GM19025 (cell line): ENCODE measurements around the gene ANO7.

Experiments
- ATAC-seq: cut with Tn5 transposase; IDR thresholded peaks from one replicate; pipeline ENCODE4 v1.9.1; 2021; ENCODE audit warnings: mild to moderate bottlenecking, low read depth, moderate library complexity; ENCODE audit not compliant: unreplicated experiment

Gene ANO7

DNA sequence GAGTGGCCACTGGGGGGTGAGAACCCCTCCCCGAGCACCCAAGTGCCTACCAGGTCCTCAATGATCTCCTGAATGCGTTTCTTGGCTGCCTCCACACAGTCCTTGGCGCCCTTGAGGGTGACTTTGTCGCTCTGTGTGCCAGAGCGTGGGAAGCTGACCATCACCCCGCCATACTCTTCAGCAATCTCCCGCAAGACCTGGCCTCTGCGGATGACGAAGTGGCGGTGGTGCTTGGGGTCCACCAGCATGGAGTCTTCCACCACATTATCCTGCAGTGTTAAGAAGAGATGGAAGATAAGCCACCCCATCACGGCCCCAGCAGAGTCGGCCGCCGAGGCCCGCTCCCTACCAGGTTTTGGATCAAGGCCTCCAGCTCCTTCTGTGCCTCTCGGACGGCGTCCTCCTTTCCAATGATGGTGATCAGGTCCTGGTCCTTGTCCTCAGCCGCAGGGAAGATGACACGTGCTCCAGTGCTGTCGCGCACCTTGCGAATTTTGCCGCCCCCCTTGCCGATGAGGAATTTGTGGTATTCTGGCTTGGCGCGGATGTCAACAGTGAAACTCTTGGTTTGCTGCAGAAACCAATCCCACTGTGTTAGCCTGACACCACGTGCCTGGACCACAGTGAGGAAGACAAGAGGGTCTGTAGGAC lies 51.2 kb downstream of the ANO7 start:
- ATAC-seq: no peak

DNA sequence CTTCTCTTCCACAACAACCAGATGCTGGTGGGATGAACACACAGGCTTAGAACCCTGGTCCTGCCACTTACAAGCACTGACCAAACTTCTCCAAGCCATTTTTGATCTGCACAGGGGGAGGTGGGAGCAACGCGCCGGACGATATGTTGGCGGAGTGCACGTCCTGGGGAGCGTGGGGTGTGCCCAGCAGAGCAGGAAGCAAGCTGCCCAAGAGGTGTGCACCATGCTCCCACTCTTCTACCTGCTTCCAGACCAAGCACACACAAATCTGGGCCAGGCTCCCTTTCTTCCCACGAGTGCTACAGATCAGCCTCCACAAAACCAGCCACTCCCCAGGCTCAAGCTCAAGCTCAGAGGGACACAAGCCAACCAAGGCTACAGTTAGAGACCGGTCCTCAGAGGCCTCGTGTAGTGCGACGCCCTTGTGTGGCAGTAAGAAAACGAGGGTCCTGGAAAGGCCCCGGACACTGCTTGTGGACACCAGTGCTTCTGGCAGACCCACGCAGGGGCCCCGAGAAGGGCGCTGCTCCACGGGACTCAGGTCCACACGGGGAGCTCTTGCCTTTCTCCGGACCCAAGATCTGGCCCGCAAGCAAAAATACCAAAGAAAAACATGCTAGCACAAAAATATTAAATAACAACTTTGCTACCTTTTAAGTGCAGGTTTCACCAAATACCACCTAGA lies 52.0 kb downstream of the ANO7 start:
- no peak for ATAC-seq

DNA sequence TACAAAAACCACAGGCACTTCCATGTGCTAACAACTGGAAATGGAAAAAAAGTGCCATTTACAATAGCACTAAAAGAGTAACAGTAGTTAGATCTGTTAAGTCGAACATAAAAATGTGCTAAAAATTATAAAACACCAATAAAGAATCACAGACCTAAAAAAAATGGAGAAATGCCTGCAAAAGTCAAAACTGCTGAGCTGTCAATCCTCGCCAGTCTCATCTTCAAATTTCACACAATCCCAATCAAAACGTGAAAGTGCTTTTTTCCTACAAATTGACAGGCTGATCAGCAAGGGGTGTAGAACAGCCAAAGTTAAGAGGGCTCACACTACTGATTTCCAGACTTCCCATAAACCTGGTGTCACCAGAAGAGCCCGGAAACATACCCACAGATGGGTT lies 53.2 kb downstream of the ANO7 start:
- ATAC-seq: no peak

DNA sequence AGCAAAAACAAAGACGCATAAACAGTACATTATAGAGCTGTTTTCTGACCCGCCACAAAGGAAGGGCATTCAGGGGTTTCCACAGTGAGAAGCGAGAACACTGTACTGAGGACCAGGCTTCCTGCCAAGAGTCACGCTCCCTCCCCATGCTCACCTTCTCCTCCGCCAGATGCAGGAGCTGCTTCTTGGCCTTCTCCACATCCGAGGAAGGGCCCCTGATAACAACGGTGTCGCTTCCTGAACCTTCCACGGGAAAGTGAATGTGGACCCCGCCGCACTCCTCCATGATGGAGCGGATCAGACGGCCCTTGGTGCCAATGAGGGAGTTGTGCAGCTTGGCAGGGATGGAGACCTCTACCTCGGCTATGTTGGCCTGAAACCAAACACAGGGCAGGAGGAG lies 53.8 kb downstream of the ANO7 start:
- ATAC-seq: no peak

DNA sequence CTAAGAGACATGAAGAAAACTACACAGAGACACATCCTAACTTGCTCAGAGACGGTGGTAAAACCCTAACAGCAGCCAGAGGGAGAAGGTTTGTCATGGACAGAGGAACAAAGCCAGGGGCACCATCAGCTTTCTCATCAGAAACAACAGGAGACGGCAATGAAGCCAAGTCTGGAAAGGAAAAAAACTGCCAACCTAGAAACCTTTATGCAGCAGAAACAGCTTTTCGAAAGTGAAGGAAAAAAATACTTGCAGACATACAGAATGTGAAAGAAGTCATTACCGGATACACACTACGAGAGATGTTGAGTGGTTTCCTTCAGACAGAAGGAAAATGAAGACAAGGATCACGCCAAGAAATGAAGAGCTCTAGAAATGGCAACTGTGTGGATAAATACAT lies 55.9 kb downstream of the ANO7 start:
- no peak for ATAC-seq

DNA sequence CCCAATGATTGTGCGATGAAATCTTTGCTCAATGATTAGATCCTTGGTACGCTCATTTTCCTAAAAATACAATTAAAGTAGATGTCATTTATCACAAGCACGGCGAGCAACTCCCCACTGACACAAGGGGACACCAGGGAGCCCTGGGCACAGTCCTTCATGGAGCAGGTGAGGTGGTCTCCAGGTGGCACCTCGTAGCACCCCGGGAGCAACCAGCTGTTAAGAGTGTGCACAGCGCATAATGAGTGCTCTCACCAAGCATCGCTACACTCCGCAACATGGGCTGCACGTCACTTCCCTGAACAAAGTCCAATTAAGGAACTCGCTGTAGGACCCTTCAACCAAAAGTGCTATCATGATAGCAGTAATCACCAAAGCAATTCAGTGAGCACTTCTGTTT lies 59.8 kb downstream of the ANO7 start:
- no peak for ATAC-seq

DNA sequence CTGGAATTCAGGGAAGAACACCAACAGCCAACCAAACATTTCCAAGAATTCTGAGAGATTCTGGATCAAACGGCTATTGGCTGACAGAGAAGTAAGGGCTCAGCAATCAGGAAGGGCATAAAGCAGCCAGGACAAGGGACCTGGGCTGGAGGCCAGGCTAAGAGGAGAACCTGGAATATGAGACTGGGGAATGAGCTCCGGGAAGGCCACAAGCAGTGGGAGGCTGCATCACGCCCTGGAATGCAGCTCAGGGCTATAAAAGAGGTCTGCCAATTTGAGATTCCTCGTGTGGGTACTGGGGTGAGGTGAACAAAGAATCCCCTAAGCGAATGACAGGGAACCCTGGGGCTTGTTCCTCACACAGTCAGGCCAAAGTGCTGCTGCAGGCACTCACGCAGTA lies 60.4 kb downstream of the ANO7 start:
- no peak for ATAC-seq

DNA sequence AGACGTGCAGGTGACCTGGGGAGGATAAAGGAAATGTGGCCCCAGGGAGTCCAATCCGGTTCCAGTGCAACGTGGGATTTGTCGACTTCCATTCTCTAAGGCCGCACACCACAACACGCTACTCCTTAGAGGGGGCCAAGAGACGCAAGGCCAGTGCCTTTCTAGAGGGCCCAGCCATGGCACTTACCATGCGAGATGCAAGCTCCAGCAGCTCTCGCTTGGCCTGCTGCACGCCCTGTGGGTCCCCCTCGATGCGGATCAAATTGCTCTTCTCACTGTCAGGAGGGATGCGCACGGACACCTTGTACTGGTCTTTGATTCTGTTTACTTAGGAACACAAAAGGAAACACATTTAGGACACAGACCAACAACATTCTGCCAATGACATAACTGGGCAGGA lies 61.2 kb downstream of the ANO7 start:
- no peak for ATAC-seq

DNA sequence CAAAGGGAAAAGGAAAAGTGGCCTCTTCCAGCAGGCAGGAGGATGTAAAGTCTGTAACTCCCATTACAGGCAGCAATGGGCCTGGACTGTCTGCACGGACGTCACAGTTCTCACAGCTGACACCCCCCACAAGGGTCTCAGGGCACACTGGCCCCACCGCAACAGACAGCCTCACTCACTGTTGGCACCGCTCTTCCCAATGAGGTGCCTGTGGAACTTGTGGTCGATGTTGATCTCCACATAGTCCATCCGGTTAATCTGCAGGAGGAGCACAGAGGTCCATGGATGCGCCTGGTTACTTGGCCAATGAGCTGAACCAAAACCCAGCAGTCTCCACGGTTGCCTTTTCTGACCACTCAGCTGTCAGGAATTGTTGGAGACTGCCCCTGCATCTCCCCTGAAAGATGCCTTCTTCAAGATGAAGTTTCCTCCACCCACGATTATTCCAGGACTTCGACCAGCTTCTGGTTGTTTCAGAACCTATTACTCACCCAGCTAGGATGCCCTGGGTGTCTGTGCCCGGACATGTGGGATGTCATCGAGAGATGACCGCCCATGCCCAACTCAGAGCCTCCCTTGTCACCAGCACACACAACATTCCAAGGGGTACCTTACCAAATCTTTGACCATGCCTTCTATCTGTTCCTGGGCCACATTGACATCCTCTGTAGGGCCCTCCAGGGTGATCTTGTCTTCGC lies 64.5 kb downstream of the ANO7 start:
- ATAC-seq: no peak

DNA sequence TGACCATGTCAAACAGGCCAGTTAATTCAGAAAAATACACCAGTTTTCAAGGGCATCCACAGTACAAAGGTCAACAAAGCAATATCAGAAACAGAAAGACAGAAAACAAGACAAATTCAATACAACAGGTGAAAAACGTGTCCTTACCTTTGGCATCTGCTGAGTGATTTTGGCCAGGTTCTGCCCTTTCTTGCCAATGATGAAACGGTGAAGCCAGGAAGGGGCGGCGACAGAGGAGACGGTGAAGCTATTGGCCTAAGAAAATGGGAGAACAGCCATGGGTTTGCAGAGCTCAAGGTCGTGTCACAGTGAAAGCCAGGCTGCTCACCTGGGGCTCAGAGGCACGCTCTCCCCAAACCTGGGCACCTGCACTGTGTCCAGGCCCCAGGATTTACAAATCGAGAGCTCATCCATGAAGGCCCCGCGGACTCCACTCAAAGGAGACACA lies 66.5 kb downstream of the ANO7 start:
- no peak for ATAC-seq

DNA sequence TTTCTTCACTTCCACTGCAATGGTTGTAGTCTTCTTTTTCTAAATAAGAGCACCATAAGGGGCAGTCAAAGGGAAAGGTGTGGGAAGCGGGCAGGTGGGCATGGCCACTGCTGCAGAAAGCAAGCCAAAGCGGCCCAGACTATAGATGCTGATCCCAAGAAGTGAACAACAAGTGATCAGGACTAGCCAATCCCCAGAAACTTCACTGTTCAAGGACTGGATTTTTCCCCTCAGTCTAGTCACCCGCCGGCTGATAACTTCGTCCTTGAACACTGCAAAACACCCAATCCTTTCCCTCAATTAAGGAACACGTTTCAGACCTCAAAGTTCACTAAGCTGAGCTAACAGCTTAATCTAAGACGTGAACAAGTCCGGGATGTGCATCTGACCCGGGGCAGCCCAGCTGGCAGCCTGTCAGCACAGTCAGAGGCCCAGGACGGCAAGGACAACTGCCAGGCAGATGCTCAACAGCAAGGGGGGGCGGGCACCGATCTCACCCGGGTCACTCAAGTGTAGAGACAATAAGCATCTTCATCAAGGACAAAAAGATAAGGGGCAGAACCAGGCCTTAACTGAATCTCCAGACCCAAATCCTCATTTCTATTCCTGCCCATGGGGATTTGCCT lies 67.2 kb downstream of the ANO7 start:
- ATAC-seq: no peak

DNA sequence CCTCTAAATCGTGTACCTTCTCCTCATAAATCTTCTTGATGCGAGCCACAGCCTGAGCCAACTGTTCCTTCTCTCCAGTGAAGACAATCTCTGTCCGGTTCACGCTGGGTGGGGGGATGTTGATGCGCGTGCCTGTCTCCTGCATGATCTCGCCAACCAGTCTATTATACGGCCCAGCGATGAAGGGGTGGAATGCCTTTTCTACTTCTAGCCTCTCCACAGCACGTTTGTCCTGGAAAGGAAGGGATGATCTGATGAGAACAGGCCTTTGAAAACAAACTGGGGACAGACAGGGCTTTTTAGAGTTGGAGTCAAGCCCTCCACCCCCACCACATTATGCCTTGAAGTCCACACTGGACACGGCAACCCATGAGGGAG lies 67.7 kb downstream of the ANO7 start:
- ATAC-seq: no peak

DNA sequence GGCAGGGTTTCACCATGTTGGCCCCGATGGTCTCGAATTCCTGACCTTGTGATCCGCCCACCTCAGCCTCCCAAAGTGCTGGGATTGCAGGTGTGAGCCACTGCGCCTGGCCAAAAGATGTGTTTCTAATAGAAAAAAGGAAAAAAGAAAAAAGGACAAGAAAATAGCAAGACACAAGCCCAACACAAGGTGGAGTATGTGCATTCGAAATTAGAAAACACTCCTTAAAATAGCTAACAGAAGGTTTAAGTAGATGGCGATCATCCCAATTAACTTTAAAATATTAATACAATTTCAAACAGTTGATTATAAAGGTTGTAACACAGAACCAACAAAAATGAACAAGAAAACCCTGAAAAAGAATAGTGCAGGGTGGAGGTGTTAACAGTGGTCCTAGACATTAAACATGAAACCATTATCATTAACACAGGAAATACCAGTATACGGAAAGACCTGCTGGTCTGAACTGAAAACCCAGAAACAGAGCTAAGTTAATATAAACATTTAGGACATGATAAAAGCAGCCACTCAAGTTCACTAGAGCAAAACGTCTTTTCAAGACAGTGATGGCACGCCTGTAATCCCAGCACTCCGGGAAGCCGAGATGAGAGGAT lies 69.0 kb downstream of the ANO7 start:
- ATAC-seq: no peak

DNA sequence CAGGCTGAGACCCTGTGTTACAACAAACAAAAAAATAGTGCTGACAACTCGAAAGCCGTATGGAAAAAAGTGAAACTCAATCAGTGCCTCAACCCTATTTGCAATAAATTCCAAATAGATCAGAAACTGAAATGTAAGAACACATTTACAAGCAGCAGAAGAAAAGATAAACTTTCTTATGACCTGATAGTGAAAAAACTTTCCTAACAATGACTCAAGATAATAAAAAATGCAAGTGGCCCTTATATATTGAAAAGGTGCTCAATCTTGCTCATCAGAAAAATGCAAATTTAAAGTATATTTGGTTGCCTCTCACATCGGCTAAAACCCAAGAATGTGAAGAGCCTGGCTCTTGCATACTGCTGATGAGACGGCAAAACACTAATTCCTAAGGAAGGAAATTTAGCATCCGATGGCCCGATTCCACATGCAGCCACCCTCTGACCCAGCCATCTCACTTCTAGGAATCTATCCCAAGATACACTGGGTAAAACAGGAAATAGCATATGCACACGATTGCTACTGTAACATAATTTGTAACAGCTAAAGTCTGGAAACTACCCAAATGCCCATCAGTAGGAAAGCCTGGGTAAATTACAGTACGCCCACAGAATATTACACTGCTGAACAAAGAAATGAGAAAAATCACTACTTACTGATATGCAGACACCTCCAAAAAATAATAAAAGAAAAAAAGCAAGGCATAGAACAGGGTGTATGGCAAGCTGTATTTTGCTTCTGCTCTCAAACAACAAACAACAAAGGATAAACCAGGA lies 70.2 kb downstream of the ANO7 start:
- no peak for ATAC-seq

DNA sequence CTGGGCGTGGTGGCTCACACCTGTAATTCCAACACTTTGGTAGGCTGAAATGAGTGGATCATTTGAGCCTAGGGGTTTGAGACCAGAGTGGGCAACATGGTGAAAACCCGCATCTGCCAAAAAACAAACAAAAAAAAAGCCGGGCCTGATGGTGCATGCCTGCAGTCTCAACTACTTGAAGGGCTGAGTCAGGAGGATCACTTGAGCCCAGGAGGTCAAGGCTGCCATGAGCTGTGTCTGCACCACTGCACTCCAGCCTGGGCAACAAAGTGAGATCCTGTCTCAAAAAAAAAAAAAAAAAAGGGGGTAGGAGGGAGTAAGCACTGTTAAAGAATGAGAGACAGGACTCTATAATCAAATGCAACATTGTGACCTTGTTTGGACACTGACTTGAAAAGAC lies 72.4 kb downstream of the ANO7 start:
- ATAC-seq: no peak

DNA sequence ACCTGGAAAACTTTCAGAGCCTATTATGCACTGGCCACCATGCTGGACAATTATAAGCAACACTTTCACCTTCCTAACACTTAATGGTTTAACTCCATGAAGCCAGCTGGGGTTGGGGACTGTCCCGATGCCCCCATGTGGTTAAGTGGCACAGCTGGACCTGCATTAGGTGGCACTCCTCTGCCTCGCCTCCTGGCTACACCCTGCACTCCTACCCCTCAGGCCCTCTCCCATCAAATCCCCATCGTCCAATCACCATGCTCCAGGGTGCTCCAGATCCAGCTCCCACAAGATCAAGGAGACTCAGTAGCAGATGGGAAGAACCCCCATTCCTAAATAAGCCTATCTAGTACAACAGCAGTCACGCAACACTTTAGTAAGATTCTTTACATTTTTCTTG lies 73.2 kb downstream of the ANO7 start:
- no peak for ATAC-seq

DNA sequence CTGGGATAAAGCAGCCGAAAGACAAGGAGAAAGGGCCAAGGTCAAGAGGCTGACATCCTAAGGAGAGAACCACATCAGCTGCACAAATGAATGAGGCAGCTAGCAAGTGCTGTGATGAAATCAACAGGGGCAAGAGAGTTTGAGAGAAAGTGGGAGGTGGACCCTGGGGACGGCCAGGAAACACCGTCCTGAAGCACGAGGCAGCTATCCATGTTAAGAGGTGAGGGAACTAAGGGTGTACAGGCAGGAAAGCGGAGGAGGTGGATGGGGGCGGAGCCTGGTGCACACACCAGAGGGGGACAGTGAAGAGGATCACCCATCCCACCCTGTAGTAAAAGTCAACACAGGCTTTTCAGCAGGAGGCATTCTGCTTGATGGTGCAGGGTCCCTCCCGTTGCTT lies 74.6 kb downstream of the ANO7 start:
- no peak for ATAC-seq

DNA sequence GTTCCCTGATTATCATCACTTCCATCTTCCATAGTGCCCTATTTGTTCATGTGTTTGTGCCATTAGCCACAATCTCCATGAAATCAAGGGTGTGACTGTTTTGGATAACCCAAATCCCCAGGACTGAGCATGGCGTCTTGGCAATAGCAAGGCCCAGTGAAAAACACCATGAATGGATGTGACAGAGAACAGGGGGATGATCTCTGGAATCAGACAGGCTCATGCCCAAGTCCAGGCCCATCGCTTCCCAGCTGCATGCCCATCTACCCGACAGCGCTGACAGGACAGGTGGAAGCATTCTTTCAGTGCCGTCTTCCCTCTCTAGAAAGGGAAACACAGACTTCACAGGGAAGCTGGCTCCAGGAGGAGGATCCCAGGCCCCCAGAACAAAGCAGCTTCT lies 77.0 kb downstream of the ANO7 start:
- no peak for ATAC-seq

DNA sequence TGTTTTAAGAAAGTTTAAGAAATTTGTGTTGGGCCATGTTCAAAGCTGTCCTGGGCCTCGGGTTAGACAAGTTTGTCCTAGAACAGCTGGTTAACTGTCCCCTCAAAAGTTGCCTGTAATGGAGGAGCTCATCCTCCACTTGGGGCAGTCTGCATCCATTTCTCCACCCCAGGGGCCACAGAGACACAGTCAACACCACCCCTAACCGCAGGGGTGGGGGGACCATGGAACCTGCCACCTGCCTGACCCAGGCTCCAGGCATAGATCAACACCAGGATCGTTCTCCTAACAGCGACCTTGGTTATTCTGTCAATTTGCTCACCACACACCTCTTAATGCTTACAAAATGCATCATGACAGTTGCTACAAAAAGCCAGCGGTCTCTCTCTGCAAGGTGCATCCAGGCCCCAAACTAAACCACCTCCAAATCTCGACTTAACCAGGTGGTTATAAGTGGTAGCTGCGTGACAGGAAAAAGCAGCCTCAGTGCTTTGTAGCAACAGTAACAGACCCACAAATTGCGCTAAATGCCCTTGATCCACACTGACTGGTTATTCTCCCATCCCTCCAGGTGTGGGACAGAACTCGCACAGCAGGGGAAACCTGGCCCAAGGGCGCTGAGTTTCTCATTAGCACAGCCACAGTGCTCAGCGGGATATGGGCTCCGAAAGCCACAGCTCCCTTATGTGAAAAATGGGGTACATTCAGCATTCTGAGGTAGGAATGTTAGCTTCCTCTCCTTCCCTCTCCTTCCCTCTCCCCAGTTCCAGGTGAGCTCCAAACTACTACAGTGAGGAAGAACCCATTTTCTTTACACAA lies 79.0 kb downstream of the ANO7 start:
- no peak for ATAC-seq

DNA sequence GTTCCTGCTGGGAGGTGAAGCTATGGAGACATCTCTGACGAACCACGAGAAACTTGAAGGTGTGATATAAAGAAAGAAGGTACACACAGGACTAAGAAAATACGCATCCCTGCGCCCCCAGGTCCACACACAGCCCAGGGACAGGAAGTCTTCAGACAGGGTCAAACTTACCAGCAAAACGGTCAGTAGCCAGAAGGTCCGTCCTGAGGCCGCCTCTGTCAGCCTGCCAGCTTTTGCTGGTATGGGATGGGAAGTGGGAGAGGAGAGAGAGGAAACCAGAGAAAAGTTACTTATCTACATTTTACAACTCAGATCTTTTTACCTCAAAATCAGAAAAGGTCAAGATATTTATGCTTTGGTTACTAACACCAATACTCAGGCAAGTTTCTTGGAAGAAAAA lies 79.8 kb downstream of the ANO7 start:
- no peak for ATAC-seq
